Spinal cord (tissue), 10 donors: ENCODE data around the gene NKAPL. TPM values are rescaled to one million over a fixed set of nuclear protein-coding genes. Genes with fewer than 3 reads are reported as not detected.
"Not testable (repeated sequence)": the region's sequence is repeated elsewhere in the genome, so short reads cannot be mapped to it uniquely, and the experiment has no call there.

Source experiments
- DNase-seq, 6 donors: peaks; one replicate each; pipeline versions ENCODE4 v3.0.0 to v3.0.0-alpha.2; 2013 to 2015; ENCODE audit warnings: low spot score in 6 of 6, low read depth in 4 of 6
- H3K27ac ChIP-seq: one replicate; pipeline ENCODE4 v1.5.1; 2013; ENCODE audit warnings: low read depth, low read length, control low read depth
- H3K27me3 ChIP-seq: one replicate; pipeline ENCODE4 v1.6.1; 2013; ENCODE audit warnings: low read length; ENCODE audit not compliant: control insufficient read depth, insufficient read depth
- H3K36me3 ChIP-seq: one replicate; pipeline ENCODE4 v1.6.1; 2013; ENCODE audit warnings: low read length; ENCODE audit not compliant: control insufficient read depth, insufficient read depth
- H3K4me1 ChIP-seq: one replicate; pipeline ENCODE4 v1.6.1; 2013; ENCODE audit warnings: low read length; ENCODE audit not compliant: control insufficient read depth, insufficient read depth
- H3K4me3 ChIP-seq: one replicate; pipeline ENCODE4 v1.5.1; 2013; ENCODE audit warnings: low read depth, low read length, control low read depth
- H3K9me3 ChIP-seq: one replicate; pipeline ENCODE4 v1.6.1; 2013; ENCODE audit warnings: low read length; ENCODE audit not compliant: control insufficient read depth, insufficient read depth
- WGBS: methylation state at CpG from one replicate; pipeline ENCODE4 v1.1.5; 2013; ENCODE audit warnings: missing lambda C conversion rate; ENCODE audit not compliant: insufficient coverage; 5-methylcytosine and 5-hydroxymethylcytosine counted together
- polyA plus RNA-seq, 2 donors: library from polyadenylated mRNA; unstranded; fragments of 120-200 nt; gene quantifications; one replicate each; pipeline ENCODE4 v1.2.1, GENCODE V29; 2013; ENCODE audit not compliant: insufficient read length in 2 of 2
- total RNA-seq, 2 donors: library from RNA; depleted of rRNA in 1 of 2; stranded (reverse); fragments of 120-200 nt in 1 of 2; fragments of >200 nt in 1 of 2; gene quantifications; one replicate each; pipeline versions ENCODE4 v1.2.3 to v1.2.4, GENCODE V29; 2013 to 2014
- donor health status: healthy.

NKAPL gene
- total and polyA plus RNA-seq, 4 donors: 1.8 to 3.3 (median 2.7) TPM

- Histone ChIP-seq H3K27ac (no peak overlapping the region), H3K36me3 (peaks cover 14% of the 10 kb centered on the region), H3K4me1 (no peaks in the 10 kb centered on the region), H3K9me3 (no peaks in the 10 kb centered on the region), H3K27me3 (no peaks in the 10 kb centered on the region), H3K4me3 (no peak overlapping the region)
- DNase-seq: no peak
Measured at GRCh38 chr6:28291573-28291972, 32.5 kb downstream of the NKAPL start.

DNA sequence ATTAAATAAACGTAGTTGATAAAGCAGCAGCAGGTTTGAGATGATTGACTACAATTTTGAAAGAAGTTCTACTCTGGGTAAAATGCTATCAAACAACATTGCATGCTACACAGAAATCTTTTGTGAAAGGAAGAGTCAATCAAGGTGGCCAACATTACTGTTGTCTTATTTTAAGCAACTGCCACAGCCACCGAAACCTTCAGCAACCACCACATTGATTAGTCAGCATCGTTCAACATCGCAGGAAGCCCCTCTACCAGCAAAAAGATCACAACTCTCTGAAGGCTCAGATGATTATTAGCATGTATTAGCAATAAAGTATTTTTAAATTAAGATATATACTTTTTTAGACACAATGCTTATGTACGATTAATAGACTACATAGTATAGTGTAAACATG, 36.2 kb downstream of the NKAPL start:
- H3K9me3 ChIP-seq: no peaks in the 10 kb centered on the region
- H3K4me1 ChIP-seq: no peaks in the 10 kb centered on the region
- WGBS: no CpG with 5 or more reads among the region's 5 CpGs
- peaks cover 16% of the 10 kb centered on the region for H3K36me3 ChIP-seq
- no peak for DNase-seq
- no peak overlapping the region for H3K4me3 ChIP-seq
- H3K27ac ChIP-seq: no peak overlapping the region
- H3K27me3 ChIP-seq: no peaks in the 10 kb centered on the region

GRCh38 chr6:28296520-28297060, 37.5 kb downstream of the NKAPL start:
- H3K36me3 ChIP-seq: peaks cover 21% of the 10 kb centered on the region
- 91% methylated on average over 4 of the region's 7 CpGs for WGBS
- DNase-seq: no peak
- H3K27me3 ChIP-seq: no peaks in the 10 kb centered on the region
- no peak overlapping the region for H3K4me3 ChIP-seq
- no peaks in the 10 kb centered on the region for H3K9me3 ChIP-seq
- H3K27ac ChIP-seq: no peak overlapping the region
- no peaks in the 10 kb centered on the region for H3K4me1 ChIP-seq

DNA sequence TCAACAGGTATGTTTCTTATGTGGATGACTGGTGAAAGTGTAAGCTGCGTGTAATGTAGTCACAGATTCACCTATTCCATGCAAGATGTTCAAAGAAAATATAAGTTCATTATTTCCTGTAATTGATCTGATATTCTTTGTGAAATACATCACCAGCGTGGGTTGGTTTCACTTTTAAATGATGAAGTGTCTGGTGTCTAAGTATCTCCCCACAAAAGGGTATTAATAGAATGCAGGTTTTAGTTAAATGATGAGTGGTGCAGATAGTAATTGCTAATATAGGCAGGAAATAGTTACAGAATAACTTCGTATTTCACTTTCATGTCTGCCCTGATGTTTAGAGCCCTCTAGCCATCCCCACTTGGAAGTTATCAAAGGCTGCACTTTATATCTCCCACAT, 44.5 kb downstream of the NKAPL start:
- H3K4me1 ChIP-seq: no peaks in the 10 kb centered on the region
- DNase-seq: no peak
- H3K4me3 ChIP-seq: no peak overlapping the region
- no peak overlapping the region for H3K27ac ChIP-seq
- H3K9me3 ChIP-seq: no peaks in the 10 kb centered on the region
- no peaks in the 10 kb centered on the region for H3K27me3 ChIP-seq
- whole genome bisulfite sequencing: no CpG with 5 or more reads among the region's 3 CpGs
- H3K36me3 ChIP-seq: peaks cover 11% of the 10 kb centered on the region

DNA sequence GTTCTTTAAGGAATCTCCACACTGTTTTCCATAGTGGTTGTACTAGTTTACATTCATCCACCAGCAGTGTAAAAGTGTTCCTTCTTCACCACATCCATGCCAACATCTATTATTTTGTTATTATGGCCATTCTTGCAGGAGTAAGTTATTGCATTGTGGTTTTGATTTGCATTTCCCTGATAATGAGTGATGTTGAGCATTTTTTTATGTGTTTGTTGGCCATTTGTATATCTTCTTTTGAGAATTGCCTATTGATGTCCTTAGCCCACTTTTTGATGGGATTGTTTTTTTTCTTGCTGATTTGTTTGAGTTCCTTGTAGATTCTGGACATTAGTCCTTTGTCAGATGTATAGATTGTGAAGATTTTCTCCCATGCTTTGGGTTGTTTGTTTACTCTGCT, 47.3 kb downstream of the NKAPL start:
- H3K27ac ChIP-seq, H3K4me3 ChIP-seq, H3K4me1 ChIP-seq, H3K27me3 ChIP-seq, H3K36me3 ChIP-seq, H3K9me3 ChIP-seq, DNase-seq: not testable (repeated sequence)

Other genes with a start within 250 kb of the NKAPL start
- gene ZNF165, start 178.7 kb upstream of the NKAPL start, total RNA-seq: 1 to 10 TPM in 1 of 2 donors, under 1 TPM in 1; 0.99 to 1.7 TPM
- 1 to 10 TPM; 1.6 to 1.9 TPM for gene ZNF165, start 178.7 kb upstream of the NKAPL start, polyA plus RNA-seq
- gene ZSCAN16, start 134.7 kb upstream of the NKAPL start, total RNA-seq: 1 to 10 TPM; 4.9 to 9.5 TPM
- gene ZSCAN16, start 134.7 kb upstream of the NKAPL start, polyA plus RNA-seq: 1 to 10 TPM; 7.6 to 8.6 TPM
- 10 to 100 TPM; 25.7 to 36.3 TPM for gene ZKSCAN8, start 117.4 kb upstream of the NKAPL start, total RNA-seq
- gene ZKSCAN8, start 117.4 kb upstream of the NKAPL start, polyA plus RNA-seq: 10 to 100 TPM; 22.0 to 28.2 TPM
- gene ZSCAN9, start 34.0 kb upstream of the NKAPL start, total RNA-seq: 10 to 100 TPM; 16.6 to 26.0 TPM
- gene ZSCAN9, start 34.0 kb upstream of the NKAPL start, polyA plus RNA-seq: 10 to 100 TPM; 21.9 to 28.7 TPM
- gene ZKSCAN4, start 7.0 kb upstream of the NKAPL start, total RNA-seq: 10 to 100 TPM in 1 of 2 donors, 1 to 10 TPM in 1; 8.0 to 10.2 TPM
- gene ZKSCAN4, start 7.0 kb upstream of the NKAPL start, polyA plus RNA-seq: 1 to 10 TPM; 7.7 TPM
- 10 to 100 TPM; 27.2 to 39.8 TPM for gene ZSCAN26, start 7.8 kb downstream of the NKAPL start, total RNA-seq
- gene ZSCAN26, start 7.8 kb downstream of the NKAPL start, polyA plus RNA-seq: 10 to 100 TPM; 32.0 to 34.5 TPM
- 10 to 100 TPM in 1 of 2 donors, 1 to 10 TPM in 1; 9.7 to 11.5 TPM for gene PGBD1, start 22.3 kb downstream of the NKAPL start, total RNA-seq
- gene PGBD1, start 22.3 kb downstream of the NKAPL start, polyA plus RNA-seq: 10 to 100 TPM; 13.9 to 15.7 TPM
- gene ZSCAN31, start 76.9 kb downstream of the NKAPL start, total RNA-seq: 10 to 100 TPM; 17.4 to 19.9 TPM
- 10 to 100 TPM in 1 of 2 donors, 1 to 10 TPM in 1; 8.3 to 12.6 TPM for gene ZSCAN31, start 76.9 kb downstream of the NKAPL start, polyA plus RNA-seq
- 10 to 100 TPM in 1 of 2 donors, 1 to 10 TPM in 1; 9.1 to 10.7 TPM for gene ZKSCAN3, start 90.7 kb downstream of the NKAPL start, total RNA-seq
- gene ZKSCAN3, start 90.7 kb downstream of the NKAPL start, polyA plus RNA-seq: 1 to 10 TPM; 6.4 to 8.4 TPM
- 10 to 100 TPM; 11.8 to 12.9 TPM for gene ZSCAN12, start 140.4 kb downstream of the NKAPL start, total RNA-seq
- gene ZSCAN12, start 140.4 kb downstream of the NKAPL start, polyA plus RNA-seq: 1 to 10 TPM; 7.5 to 8.5 TPM
- 1 to 10 TPM; 9.1 to 9.9 TPM for gene ZSCAN23, start 184.2 kb downstream of the NKAPL start, total RNA-seq
- 1 to 10 TPM; 5.5 to 7.2 TPM for gene ZSCAN23, start 184.2 kb downstream of the NKAPL start, polyA plus RNA-seq